Activated T-cell treated with anti-CD3 and anti-CD28 coated beads, Interleukin-2, amount 50 U/mL, for 72 hours (primary cell): Measurements from ENCODE around the gene CMTR2. TPM values are rescaled to one million over a fixed set of nuclear protein-coding genes. Genes with fewer than 3 reads are reported as not detected.
"Not testable (repeated sequence)": the region's sequence is repeated elsewhere in the genome, so short reads cannot be mapped to it uniquely, and the experiment has no call there.

ENCODE experiments used
- ATAC-seq, 2 donors: fragments of 150-1000 bp; cut with Tn5 transposase; replicated peaks in 1 of 2; 2 replicates each; pipeline ENCODE4 v1.10.0; 2021; ENCODE audit warnings: moderate library complexity in 2 of 2, mild to moderate bottlenecking in 1 of 2
- DNase-seq, 2 donors: peaks; one replicate each; pipeline ENCODE4 v3.0.0; 2021 to 2022; ENCODE audit warnings: mixed read lengths in 1 of 2
- H3K27ac Mint-ChIP-seq: one replicate; pipeline ENCODE4 v1.8.0; 2022; ENCODE audit warnings: mild to moderate bottlenecking, moderate library complexity, mixed read lengths
- H3K27me3 Mint-ChIP-seq: one replicate; pipeline ENCODE4 v1.8.0; 2022; ENCODE audit warnings: low read depth, mixed read lengths
- H3K36me3 Mint-ChIP-seq, 2 donors: one replicate each; pipeline ENCODE4 v1.8.0; 2022; ENCODE audit warnings: mixed read lengths in 2 of 2, mild to moderate bottlenecking in 1 of 2; ENCODE audit not compliant: insufficient read depth in 2 of 2
- H3K4me1 Mint-ChIP-seq: one replicate; pipeline ENCODE4 v1.8.0; 2022; ENCODE audit warnings: low read depth, mixed read lengths
- H3K4me3 Mint-ChIP-seq, 2 donors: one replicate each; pipeline ENCODE4 v1.8.0; 2022; ENCODE audit warnings: mild to moderate bottlenecking in 2 of 2, mixed read lengths in 2 of 2, moderate library complexity in 2 of 2
- H3K9me3 Mint-ChIP-seq, 2 donors: one replicate each; pipeline ENCODE4 v1.8.0; 2022; ENCODE audit warnings: mixed read lengths in 2 of 2
- total RNA-seq, 2 donors: library from RNA; stranded (reverse); gene quantifications; one replicate each; pipeline ENCODE4 v1.2.3, GENCODE V29; 2022

Gene CMTR2
- total RNA-seq, 2 donors from 2014 or later: 21.8 to 26.7 TPM

DNA sequence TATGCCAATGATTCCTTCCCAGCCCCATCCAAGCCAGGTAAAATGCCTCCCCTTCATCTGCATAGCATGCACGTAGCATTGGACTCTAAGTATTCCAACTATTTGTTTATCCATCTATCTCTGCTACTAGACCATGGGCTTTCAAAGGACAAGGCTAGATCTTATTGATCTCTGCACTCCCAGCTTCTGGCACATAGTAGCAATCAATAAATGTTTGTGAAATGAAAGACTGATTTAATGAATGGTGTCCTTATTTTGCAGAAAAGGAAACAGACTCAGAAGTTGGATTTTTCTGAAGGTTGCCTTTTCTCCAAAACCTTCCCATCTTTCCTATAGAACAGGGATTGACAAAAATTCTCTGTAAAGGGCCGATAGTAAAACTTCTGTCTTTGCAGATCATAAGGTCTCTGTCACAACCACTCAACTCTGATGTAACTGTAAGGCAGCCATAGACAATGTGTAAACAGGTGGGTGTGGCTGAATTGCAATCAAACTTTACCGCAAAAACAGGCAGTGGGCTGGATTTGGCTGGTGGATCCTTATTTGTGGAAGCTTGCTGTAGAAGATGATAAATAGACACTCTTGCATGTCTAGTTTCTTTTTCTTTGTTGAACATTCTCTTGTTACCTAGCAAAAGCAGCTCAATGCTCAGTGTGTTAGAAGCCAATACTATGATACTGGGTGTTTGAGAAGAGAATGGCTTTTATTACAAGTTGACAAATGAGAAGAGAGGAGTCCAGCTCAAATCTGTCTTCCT is 7.6 kb upstream of the CMTR2 start:
- peaks cover 46% of the 10 kb centered on the region for H3K27me3 Mint-ChIP-seq
- ATAC-seq (no peak), DNase-seq (no peak)
- H3K9me3 Mint-ChIP-seq: peaks cover 4 to 8% of the 10 kb centered on the region in 2 donors
- no peaks in the 10 kb centered on the region for H3K36me3 Mint-ChIP-seq
- no peak overlapping the region for H3K4me3 Mint-ChIP-seq
- H3K4me1 Mint-ChIP-seq: no peaks in the 10 kb centered on the region
- H3K27ac Mint-ChIP-seq: no peak overlapping the region

DNA sequence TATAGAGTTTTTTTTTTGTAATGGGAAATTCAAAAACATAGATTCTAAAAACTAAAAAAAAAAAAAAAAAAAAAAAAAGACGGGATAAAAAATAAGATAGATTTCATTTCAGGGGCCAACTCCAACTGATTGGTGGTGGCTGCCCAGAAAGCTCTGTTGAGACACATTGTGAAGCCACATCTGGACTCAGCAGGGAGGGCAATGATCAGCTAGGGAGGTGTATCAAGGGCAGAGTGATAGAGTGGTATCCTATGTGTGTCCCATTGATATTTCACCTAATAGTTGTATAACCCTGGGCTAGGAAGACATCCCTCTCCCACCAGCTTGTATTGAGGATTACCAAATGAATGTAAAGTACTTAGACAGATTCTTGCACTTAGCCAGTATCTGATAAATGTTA is 6.7 kb upstream of the CMTR2 start:
- ATAC-seq: no peak
- no peak for DNase-seq
- no peak overlapping the region for H3K4me3 Mint-ChIP-seq
- H3K4me1 Mint-ChIP-seq: no peaks in the 10 kb centered on the region
- H3K9me3 Mint-ChIP-seq: peaks cover 4 to 8% of the 10 kb centered on the region in 2 donors
- no peak overlapping the region for H3K27ac Mint-ChIP-seq
- H3K27me3 Mint-ChIP-seq: peaks cover 47% of the 10 kb centered on the region
- no peaks in the 10 kb centered on the region for H3K36me3 Mint-ChIP-seq

DNA sequence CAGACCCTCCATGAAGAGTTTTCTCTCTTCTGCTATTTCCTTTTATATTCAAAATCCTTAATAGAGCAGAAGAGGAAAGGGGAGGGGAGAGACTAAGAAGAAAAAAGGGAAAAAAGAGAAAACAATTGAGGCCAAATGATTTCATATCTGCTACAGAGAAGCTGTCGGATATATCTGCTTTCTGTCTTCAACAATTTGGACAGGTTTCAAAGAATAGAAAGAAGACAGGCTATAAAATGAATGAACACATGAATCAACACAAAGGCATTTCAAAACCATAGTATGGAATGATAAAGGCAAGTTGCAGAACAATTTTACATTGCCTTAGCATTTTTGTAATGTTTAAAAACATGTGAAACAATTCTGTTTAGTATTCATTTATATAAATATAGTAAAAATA is 4.7 kb upstream of the CMTR2 start:
- Mint-ChIP-seq H3K27ac (no peak overlapping the region), H3K4me1 (no peaks in the 10 kb centered on the region), H3K27me3 (peaks cover 31% of the 10 kb centered on the region), H3K36me3 (peaks cover 0 to under 1% of the 10 kb centered on the region in 2 donors), H3K4me3 (no peak overlapping the region), H3K9me3 (peaks cover 4% of the 10 kb centered on the region in 2 donors)
- DNase-seq (no peak), ATAC-seq (no peak)

DNA sequence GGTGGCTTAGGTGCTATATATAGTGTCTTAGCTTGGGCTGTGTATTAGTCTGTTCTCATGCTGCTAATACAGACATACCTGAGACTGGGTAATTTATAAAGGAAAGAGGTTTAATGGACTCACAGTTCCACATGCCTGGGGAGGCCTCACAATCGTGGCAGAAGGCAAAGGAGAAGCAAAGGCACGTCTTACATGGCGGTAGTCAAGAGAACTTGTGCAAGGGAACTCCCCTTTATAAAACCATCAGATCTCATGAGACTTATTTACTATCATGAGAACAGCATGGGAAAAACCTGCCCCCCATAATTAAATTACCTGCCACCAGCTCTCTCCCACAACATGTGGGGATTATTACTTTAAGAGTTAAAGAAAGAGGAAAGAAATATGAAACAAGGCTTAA is 2.9 kb upstream of the CMTR2 start:
- not testable (repeated sequence) for H3K9me3 Mint-ChIP-seq, H3K27ac Mint-ChIP-seq, H3K4me3 Mint-ChIP-seq, ATAC-seq, H3K36me3 Mint-ChIP-seq, DNase-seq
- Mint-ChIP-seq H3K4me1 (peaks cover 10% of the 10 kb centered on the region), H3K27me3 (peaks cover 15% of the 10 kb centered on the region)

DNA sequence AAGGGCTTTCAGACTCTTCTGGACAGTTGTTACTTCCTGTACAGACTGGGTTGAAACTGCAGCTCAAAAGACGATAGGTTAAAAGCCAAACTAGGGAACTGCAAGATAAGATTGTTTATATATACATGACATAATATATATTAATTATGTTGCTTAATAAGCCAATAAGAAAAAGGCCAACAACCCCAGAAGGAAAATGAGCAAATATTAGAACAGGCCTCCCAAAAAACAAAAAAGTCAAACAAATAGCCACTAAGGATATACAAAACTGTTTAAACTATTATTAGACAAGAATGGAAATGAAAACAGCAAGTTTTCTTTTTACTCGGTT is 495 bp upstream of the CMTR2 start:
- H3K4me1 Mint-ChIP-seq: peaks cover 15% of the 10 kb centered on the region
- peaks cover 16 to 28% of the 10 kb centered on the region in 2 donors for H3K36me3 Mint-ChIP-seq
- peaks cover 15% of the 10 kb centered on the region for H3K27me3 Mint-ChIP-seq
- DNase-seq (no peak), ATAC-seq (no peak)
- peak overlapping the region; percentile 71 for H3K27ac Mint-ChIP-seq
- H3K4me3 Mint-ChIP-seq: peak overlapping the region; percentile 89 to 90
- H3K9me3 Mint-ChIP-seq: peaks cover 0 to 2% of the 10 kb centered on the region in 2 donors

DNA sequence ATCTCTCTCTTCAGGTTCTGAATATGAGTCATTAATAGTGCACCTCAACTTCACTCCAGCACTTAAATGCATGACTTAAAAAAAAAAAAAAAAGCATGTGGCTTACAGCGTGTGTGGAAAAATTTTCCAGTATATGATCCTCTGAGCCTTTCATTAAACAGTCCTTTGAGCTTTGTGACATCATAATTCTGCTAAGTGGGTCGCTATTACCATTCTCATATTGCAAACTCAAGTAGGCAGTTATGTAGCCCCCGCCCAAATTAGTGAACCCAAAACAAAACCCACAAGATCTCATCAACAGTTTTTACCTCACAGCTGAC is 672 bp downstream of the CMTR2 start:
- ATAC-seq: no peak

DNA sequence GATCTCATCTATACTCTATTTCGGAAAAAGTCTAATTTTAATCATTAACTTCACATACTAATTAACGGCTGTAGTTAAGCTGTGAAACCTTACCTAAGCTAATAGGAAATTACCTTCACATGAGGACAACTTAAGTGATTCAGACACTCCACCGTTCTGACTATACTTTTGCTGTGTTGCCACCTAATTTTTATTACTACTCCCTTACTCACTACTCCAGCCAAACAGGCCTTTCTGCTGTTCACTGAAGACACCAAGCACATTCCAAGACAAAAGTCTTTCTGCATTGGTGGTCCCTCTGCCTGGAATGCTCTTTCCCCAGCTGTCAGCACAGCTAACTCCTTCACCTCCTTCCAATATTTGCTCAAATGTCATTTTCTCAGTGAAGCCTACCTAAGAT is 1.3 kb downstream of the CMTR2 start:
- H3K9me3 Mint-ChIP-seq: peaks cover 3 to 4% of the 10 kb centered on the region in 2 donors
- peaks cover 13% of the 10 kb centered on the region for H3K27me3 Mint-ChIP-seq
- peak overlapping the region; percentile 85 for H3K27ac Mint-ChIP-seq
- H3K4me3 Mint-ChIP-seq: peak overlapping the region; percentile 89 to 90
- no peak for DNase-seq
- H3K36me3 Mint-ChIP-seq: peaks cover 22 to 44% of the 10 kb centered on the region in 2 donors
- ATAC-seq: no peak
- H3K4me1 Mint-ChIP-seq: peaks cover 15% of the 10 kb centered on the region

More for the DNA sequence above, 672 bp downstream of the CMTR2 start:
- Mint-ChIP-seq H3K36me3 (peaks cover 22 to 37% of the 10 kb centered on the region in 2 donors), H3K4me3 (peak overlapping the region; percentile 89 to 90), H3K27me3 (peaks cover 15% of the 10 kb centered on the region), H3K4me1 (peaks cover 15% of the 10 kb centered on the region), H3K27ac (peak overlapping the region; percentile 85), H3K9me3 (peaks cover 2 to 4% of the 10 kb centered on the region in 2 donors)
- DNase-seq: no peak

DNA sequence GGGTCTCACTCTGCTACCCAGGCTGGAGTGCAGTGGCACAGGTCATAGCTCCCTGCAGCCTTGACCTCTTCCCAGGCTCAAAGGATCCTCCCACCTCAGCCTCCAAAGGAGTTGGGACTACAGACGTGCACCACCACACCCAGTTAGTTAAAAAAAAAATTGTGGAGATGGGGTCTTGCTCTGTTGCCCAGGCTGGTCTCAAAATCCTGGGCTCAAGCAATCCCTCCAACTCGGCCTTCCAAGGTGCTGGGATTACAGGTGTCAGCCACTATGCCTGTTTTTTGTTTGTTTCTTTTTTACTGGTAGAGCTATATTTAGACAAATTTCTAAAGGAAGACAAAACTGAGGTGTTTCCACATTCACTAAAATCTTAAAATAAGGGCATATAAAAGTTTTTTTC is 1.7 kb downstream of the CMTR2 start:
- DNase-seq: no peak
- peaks cover 15% of the 10 kb centered on the region for H3K4me1 Mint-ChIP-seq
- peaks cover 8% of the 10 kb centered on the region for H3K27me3 Mint-ChIP-seq
- H3K4me3 Mint-ChIP-seq: peak overlapping the region; percentile 89 to 90
- peaks cover 3 to 4% of the 10 kb centered on the region in 2 donors for H3K9me3 Mint-ChIP-seq
- no peak for ATAC-seq
- H3K36me3 Mint-ChIP-seq: peaks cover 22 to 45% of the 10 kb centered on the region in 2 donors
- no peak overlapping the region for H3K27ac Mint-ChIP-seq

DNA sequence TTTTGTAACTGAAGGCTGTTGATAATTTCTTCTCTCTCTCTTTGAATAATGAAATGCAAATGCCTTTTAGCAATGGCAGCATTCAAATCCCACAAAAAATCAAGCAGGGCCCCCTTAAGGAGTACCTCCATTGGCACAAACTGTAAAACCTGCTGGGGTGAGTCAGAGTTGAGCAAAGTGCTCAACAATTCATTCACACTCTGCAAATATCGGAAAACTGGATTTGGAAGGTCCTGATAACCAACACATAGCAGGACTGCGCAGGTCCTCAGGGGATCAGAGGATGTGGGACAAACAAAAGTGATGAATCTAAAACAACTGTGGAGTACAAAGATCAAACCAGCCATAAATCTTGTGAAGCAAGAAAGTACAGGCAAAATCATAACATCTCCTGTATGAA is 5.6 kb downstream of the CMTR2 start:
- H3K4me3 Mint-ChIP-seq: no peak overlapping the region
- no peak for ATAC-seq
- no peak for DNase-seq
- H3K4me1 Mint-ChIP-seq: peaks cover 14% of the 10 kb centered on the region
- no peaks in the 10 kb centered on the region for H3K27me3 Mint-ChIP-seq
- no peak overlapping the region for H3K27ac Mint-ChIP-seq
- peaks cover 22 to 44% of the 10 kb centered on the region in 2 donors for H3K36me3 Mint-ChIP-seq
- H3K9me3 Mint-ChIP-seq: peaks cover 3 to 6% of the 10 kb centered on the region in 2 donors

DNA sequence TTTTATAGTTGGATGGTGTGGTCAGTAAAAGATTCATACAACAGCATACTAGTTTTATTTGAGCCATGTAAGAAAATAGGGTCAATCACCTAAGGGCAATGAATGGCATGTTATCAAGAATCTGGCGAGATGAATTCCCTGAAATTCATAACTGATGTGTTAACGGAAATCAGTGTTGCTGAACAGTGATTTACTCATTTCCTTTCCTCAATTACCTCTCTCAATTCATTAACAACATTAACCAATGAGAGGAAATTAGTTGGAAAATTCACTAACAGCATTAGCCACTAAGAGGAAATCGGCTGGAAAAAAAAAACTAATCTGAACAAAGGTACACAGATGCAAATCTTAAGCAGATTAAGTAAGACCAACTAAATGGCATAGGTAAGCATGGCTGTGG is 6.3 kb downstream of the CMTR2 start:
- H3K4me1 Mint-ChIP-seq: peaks cover 7% of the 10 kb centered on the region
- DNase-seq: no peak
- no peak for ATAC-seq
- no peaks in the 10 kb centered on the region for H3K27me3 Mint-ChIP-seq
- no peak overlapping the region for H3K4me3 Mint-ChIP-seq
- H3K36me3 Mint-ChIP-seq: peaks cover 17 to 39% of the 10 kb centered on the region in 2 donors
- peaks cover 3 to 6% of the 10 kb centered on the region in 2 donors for H3K9me3 Mint-ChIP-seq
- H3K27ac Mint-ChIP-seq: no peak overlapping the region

DNA sequence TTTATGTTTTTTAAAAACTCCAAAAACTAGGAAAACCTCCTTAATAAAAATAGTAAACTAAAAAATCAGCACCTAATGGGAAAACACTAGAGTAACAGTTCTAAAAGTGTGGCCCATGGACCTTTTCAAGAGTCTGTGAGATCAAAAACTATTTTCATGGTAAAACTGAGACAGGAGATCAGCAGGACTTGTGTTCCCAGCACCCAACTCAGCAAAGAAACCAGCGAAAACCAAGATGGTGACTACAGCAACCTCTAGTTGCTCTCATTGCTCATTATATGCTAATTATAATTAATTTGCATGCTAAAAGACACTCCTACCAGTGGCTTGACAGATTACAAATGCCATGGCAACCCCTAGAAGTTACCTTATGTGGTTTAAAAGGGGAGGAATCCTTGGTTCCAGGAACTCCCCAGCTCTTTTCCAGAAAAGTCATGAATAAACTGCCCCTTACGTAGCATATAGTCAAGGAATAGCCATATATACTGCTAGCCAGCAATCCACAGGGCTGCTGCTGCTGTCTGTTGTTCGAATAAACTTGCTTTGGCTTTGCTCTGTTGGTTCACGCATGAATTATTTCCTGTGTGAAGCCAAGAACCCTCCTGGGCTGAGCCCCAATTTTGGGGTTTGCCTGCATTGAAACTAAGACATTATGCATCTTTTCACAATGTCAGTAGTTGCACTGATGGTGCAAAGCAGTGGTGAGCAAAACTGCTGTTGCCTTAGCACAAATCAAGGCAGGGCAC is 12.4 kb downstream of the CMTR2 start:
- Mint-ChIP-seq H3K36me3 (peaks cover 1 to 5% of the 10 kb centered on the region in 2 donors), H3K27me3 (no peaks in the 10 kb centered on the region), H3K27ac (no peak overlapping the region), H3K4me3 (no peak overlapping the region), H3K4me1 (no peaks in the 10 kb centered on the region), H3K9me3 (peaks cover 0 to 7% of the 10 kb centered on the region in 2 donors)
- no peak for DNase-seq
- ATAC-seq: no peak

DNA sequence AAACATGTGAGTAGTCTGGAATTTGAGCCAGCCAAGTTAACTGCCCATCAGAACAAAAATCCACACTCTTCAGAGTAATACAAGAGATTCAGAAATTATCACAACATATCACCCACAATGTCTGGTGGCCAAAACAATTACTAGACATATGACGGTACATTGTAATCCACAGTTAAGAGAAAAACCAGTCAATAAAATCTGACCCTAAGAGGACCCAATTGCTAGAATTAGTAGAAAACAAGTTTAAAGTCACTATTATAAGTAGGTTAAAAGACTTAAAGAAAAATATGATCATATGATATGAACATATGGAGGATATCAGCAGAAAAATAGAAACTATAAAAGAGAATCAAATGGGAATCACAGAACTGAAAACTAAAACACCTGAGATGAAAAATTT is 15.8 kb downstream of the CMTR2 start:
- no peaks in the 10 kb centered on the region for H3K4me1 Mint-ChIP-seq
- no peak overlapping the region for H3K27ac Mint-ChIP-seq
- H3K9me3 Mint-ChIP-seq: peaks cover 0 to 7% of the 10 kb centered on the region in 2 donors
- DNase-seq (no peak), ATAC-seq (no peak)
- H3K27me3 Mint-ChIP-seq: peaks cover 7% of the 10 kb centered on the region
- H3K36me3 Mint-ChIP-seq: peaks cover 1 to 5% of the 10 kb centered on the region in 2 donors
- no peak overlapping the region for H3K4me3 Mint-ChIP-seq

DNA sequence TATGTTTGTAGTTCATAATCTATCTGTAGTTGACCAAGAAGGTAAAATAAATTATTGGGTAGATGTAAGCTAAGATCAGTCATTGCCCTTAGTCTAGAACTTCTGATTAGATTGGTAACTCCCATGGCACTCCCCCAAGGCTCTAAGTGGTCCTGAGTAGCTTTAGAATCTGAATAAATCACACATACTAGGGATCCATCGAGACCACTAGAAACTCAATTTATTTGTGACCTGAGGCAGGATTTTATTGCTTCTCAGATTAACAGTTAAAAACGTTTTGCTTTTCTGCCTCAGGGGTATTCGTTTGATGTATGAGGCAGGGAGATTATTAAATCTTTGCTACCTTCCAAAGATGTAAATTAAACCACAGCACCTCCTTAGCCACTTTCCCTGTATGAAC is 24.9 kb downstream of the CMTR2 start:
- Mint-ChIP-seq H3K4me3 (no peak overlapping the region), H3K36me3 (no peaks in the 10 kb centered on the region), H3K4me1 (no peaks in the 10 kb centered on the region), H3K27ac (no peak overlapping the region), H3K27me3 (peaks cover 29% of the 10 kb centered on the region), H3K9me3 (no peaks in the 10 kb centered on the region)
- ATAC-seq: no peak
- DNase-seq: no peak
